ENCODE data around the gene UFSP2.
A peak's percentile ranks its signal among the peaks of the same experiment; 100 is the strongest.

Gene UFSP2

DNA sequence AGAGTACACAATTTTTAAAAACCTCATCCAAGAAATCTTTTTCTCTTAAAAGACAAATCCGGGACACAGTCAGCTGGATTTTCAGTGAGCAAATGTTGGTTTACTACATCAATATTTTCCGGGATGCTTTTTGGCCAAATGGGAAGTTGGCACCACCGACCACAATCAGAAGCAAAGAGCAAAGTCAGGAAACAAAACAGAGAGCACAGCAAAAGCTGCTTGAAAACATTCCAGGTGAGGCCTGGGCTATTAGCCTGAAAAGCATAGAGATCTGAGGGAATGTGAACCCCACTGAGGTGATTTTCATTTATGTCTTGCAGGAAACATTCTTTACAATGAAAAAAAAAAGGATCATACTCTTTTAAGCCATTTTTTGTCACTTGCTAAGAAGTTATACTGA, 63.9 kb downstream of the UFSP2 start:
- DNase-seq: no peak
- no peak for TF ChIP-seq POLR2A (IDR thresholded peaks at IDR 0.05; ENCODE audit: low read length)
- no peak for TF ChIP-seq GATA1 (IDR thresholded peaks at IDR 0.05; ENCODE audit: low read depth, low read length)

DNA sequence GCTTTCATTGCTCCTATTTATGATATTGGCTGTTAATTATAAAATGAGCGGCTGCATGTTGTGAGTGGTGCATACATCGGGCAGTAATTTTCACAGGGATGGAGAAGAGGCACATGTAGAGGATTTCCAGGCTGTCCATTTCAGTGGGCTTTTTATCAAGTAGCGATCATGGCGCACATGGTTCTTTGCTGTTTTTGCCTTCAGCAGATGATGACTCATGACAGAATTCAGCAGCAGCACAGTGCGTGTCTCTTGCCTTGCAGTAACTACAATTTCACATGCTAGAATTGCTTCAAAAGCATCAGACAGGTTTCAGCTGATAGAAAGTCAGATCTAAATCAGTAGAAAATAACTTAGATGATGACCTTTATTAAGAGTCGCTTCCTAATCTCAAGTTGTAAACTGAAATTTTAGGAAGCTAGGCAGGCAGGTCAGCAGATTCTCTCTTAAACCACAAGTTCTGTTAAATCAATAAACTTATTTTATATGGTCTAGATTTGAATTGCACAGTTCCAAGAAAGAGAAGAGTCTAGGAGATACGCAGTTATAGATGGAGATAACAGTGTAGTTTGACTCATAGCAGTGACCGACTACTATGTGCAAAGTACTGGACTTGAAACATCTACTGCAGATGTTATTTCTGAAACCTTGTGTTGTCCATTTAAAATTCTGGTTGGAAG, 65.9 kb downstream of the UFSP2 start:
- TF ChIP-seq GATA1 (IDR thresholded peaks at IDR 0.05; ENCODE audit: low read depth, low read length) (no peak), POLR2A (IDR thresholded peaks at IDR 0.05; ENCODE audit: low read length) (no peak)
- peak; percentile 28 to 32 for DNase-seq

DNA sequence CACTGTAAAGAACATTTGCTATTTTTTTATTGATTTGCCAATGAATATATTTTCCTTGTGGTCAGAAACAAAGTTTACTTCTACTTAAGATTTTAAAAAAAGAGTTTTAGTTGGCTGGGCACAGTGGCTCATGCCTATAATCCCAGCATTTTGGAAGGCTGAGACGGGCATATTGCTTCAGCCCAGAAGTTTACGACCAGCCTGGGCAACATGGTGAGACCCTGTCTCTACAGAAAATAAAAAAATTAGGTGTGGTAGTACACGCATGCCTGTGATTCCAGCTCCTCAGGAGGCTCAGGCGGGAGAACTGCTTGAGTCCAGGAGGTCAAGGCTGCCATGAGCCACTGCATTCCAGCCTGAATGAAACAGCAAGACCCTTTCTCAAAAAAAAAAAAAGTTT, 66.8 kb downstream of the UFSP2 start:
- no peak for DNase-seq
- no peak for TF ChIP-seq GATA1 (IDR thresholded peaks at IDR 0.05; ENCODE audit: low read depth, low read length)
- no peak for TF ChIP-seq POLR2A (IDR thresholded peaks at IDR 0.05; ENCODE audit: low read length)

DNA sequence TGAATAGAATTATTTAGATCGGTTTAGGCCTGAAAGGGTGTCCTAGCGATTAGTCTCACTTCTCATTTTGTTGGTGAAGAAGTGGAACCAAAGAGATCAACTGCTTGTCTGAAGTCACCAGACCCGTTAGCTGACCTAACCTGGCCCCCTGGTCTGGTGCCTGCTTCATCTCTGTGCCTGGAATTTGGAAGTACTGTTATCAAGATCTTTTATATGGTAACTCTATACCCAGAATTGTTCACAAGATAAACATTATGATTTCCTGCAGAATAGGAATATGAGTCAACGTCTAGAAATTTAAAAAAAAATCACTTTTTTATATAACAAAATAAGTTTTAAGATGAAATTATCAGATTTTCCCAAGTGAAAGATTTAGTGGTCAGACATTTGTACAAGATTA, 67.2 kb downstream of the UFSP2 start:
- peak in 1 of 2 experiments; percentile 16 for DNase-seq
- no peak for TF ChIP-seq GATA1 (IDR thresholded peaks at IDR 0.05; ENCODE audit: low read depth, low read length)
- TF ChIP-seq POLR2A (IDR thresholded peaks at IDR 0.05; ENCODE audit: low read length): no peak

DNA sequence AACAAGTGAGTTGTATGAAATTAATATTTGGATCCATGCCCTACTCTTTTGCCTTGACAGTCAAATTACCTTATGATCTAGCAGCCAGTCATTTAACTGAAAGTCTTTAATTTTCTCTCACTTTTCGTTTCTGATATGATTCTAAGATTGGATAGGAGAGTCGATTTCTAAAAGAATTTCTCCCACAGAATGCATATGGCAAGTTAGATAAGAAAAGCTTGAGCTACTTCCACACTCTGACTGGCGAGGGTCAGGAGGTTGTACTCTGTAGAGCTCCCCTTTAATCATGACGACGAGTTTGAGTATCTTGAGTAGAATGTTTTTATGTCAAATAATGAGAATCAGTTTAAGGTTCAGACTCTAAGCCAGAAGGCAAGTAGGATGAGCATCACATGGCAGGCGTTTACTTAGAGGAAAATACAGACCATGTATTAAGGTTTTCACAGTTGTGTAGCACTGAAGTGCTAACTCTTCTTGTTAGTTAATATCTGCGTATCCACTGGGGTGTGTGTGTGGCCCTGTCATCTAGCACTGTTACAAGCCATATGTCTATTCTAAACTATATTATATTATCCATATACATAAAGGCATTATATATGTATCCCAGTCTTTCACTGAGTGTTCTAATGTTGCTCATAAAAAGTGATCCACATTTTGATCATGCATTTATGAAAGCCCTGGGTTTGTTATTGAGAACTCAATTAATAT, 67.9 kb downstream of the UFSP2 start:
- TF ChIP-seq GATA1 (IDR thresholded peaks at IDR 0.05; ENCODE audit: low read depth, low read length): no peak
- no peak for TF ChIP-seq POLR2A (IDR thresholded peaks at IDR 0.05; ENCODE audit: low read length)
- DNase-seq: peak; percentile 36 to 73

DNA sequence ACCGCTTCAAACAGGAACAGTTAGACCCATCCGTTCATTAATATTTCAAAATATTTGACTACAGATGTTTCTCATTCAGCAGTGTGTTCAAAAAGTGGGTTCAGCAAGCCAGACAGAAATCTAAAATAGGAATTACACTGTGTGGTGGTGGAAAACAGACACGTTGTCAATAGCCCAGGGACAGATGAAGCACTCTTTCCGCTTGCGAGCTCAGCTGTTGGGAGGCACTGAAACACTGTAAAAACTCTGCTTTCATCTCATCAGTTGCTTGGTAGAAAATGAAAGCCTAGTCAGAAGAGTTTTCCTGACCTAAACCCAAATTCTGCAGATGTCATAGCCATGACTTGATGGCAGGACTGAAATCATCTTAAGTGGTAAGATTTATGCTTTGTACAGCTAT, 68.6 kb downstream of the UFSP2 start:
- TF ChIP-seq POLR2A (IDR thresholded peaks at IDR 0.05; ENCODE audit: low read length): no peak
- no peak for TF ChIP-seq GATA1 (IDR thresholded peaks at IDR 0.05; ENCODE audit: low read depth, low read length)
- DNase-seq: no peak

DNA sequence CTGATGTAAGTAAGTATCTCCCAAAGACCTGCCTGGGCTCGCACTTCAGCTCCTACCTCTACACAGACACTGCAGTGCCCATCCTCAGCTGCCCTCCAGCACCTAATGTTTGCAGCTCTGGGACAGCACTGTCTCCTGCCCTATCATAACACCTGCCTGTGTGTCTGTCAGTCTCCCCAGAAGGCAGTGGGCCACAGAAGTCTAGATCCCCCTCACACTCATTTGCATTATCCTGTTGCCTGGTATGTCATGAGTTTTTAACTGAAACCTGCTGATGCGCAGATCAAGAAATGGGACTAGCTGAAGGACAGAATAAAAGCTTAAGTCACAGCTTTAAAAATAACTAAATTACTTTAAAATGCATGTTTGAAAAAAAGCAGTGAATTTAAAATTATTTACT, 73.0 kb downstream of the UFSP2 start:
- no peak for TF ChIP-seq GATA1 (IDR thresholded peaks at IDR 0.05; ENCODE audit: low read depth, low read length)
- TF ChIP-seq POLR2A (IDR thresholded peaks at IDR 0.05; ENCODE audit: low read length): no peak
- no peak for DNase-seq

DNA sequence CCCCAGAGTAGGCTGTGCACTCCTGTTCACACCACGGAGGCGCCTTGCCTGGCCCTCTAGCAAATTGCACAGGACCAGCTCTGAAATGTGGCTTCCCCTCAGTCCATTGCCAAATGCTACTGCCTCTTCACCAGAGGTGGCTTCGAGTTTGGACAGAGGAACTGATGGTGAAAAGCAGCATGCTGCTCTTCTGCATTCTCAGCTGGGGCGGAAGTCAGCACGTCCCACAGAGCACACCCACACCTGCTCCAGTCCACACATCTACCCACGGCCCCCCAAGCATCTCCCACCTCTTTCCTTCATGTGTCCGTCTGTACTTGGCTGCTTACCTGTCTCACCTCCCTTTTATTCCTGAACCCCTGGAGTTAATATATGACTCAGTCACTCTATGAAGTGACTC, 73.6 kb downstream of the UFSP2 start:
- no peak for DNase-seq

DNA sequence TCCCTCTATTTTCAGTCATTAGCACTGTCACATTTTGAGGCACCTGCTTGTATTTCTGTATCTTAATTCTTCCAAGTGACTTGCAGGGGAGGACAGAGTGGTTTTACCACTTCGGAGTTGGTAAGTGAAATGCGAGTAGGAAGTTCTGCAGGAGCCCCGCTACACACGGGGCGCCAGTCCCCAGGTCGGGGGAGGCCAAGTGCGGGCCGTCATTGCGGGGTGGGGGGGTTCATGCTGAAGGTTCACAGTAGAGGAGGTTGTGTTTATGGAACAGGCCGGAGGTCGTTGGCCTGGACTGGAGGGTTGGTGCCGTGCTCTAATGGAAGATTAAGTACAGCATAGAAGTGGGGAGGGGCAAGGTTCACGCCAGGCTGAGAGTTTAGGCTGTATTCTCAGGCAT, 74.1 kb downstream of the UFSP2 start:
- no peak for TF ChIP-seq POLR2A (IDR thresholded peaks at IDR 0.05; ENCODE audit: low read length)
- no peak for TF ChIP-seq GATA1 (IDR thresholded peaks at IDR 0.05; ENCODE audit: low read depth, low read length)
- DNase-seq: no peak

More for the DNA sequence above, 73.6 kb downstream of the UFSP2 start:
- TF ChIP-seq GATA1 (IDR thresholded peaks at IDR 0.05; ENCODE audit: low read depth, low read length): no peak
- TF ChIP-seq POLR2A (IDR thresholded peaks at IDR 0.05; ENCODE audit: low read length): no peak

Data from erythroblast (primary cell).